GM18520 (cell line): ENCODE results near the gene ING5.
"Not testable (repeated sequence)": the region's sequence is repeated elsewhere in the genome, so short reads cannot be mapped to it uniquely, and the experiment has no call there.

Experiments used
- ATAC-seq: cut with Tn5 transposase; IDR thresholded peaks from one replicate; pipeline ENCODE4 v1.9.1; 2021; ENCODE audit not compliant: unreplicated experiment

Gene ING5

DNA sequence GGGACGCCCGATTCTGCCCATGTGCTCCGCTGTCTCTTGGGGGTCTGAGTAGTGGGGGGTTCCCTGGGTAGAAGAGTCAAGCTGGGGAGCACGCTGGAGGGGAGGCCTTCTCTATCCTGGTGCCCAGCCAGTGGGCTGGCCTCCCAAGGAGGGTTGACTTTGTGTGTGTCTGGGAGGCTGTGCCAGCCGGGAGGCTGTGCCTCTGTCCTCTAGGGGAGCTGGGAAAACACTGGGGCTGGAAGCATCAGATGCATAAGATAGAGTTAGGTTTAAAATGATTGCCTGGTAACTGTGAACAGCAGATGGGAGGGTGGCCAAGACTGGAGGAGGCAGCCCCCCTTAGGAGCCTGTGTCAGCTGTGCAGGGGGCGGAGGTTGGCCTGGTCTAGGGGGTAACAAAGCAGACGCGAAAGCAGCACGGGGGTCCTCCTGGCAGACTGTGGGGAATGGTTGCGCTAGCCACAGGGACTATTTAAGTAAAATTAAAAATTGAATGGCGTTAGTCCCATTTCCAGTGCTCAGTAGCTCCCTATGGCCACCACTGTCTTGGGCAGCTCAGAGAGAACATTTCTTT is 1.3 kb downstream of the ING5 start:
- no peak for ATAC-seq

GRCh38 chr2:241706537-241706936 is 4.7 kb downstream of the ING5 start:
- ATAC-seq = no peak

GRCh38 chr2:241708879-241709278 is 7.0 kb downstream of the ING5 start:
- ATAC-seq = no peak

DNA sequence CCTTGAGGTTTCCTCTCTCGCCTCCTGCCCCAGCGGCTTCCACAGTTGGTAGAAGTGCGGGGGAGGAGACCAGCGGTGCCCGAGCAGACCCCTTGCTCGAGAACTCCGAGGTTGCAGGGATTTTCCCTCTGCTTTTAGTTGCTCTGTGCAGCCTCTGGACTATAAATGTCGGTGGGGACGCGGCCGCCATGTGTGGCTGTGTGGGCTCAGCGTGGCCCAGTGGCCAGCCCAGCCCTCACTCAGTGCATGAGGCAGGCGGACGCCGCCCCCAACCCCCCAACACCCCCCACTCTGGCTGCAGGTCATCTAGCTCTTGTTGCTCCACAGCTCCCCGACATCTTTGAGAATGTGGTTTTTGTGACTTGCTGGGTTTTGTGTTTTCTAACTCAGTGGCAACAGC is 17.3 kb downstream of the ING5 start:
- ATAC-seq = no peak

DNA sequence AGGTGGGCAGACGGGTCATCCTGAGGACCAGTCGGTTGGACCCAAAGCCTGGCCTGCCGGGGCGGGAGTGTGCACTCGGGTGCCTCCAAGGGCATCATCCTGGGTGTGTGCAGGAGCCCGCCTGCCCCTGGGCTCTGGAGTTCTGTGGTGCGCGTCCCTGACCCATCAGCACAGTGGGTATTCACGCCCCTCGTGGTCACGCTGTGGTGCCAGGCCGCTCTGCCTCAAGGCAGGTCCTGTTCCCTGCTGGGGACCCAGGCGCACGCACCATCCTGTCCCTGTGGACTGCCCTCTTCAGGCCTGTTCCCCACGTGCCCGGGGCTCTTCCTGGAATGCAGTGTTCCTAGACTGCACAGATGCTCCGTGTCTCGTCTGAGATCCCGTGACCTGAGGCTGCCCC is 18.3 kb downstream of the ING5 start:
- no peak for ATAC-seq

GRCh38 chr2:241720560-241720959 is 18.7 kb downstream of the ING5 start:
- ATAC-seq = no peak

DNA sequence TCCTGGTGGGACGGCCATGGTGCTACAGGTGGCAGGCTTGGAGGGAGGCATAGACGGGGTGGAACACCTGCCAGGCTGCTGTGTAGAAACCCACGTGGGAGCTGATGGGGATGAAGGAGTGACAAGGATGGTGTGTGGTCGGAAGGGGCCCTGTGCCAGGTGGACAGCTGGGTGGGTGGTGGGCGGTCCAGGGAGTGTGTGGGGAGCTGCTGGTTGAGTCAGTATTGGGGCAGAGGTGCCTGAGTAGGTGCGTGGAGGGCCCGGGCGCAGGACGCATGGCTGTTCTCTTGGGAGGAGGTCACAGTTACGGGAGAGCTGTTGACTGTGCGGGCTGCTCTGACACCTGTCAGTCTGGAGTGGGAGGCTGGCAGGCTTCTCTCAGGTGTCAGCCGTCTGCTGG is 20.0 kb downstream of the ING5 start:
- ATAC-seq = no peak

GRCh38 chr2:241722896-241723454 is 21.1 kb downstream of the ING5 start:
- ATAC-seq = no peak

- ATAC-seq = no peak
Observed at GRCh38 chr2:241724259-241724974, 22.6 kb downstream of the ING5 start.

DNA sequence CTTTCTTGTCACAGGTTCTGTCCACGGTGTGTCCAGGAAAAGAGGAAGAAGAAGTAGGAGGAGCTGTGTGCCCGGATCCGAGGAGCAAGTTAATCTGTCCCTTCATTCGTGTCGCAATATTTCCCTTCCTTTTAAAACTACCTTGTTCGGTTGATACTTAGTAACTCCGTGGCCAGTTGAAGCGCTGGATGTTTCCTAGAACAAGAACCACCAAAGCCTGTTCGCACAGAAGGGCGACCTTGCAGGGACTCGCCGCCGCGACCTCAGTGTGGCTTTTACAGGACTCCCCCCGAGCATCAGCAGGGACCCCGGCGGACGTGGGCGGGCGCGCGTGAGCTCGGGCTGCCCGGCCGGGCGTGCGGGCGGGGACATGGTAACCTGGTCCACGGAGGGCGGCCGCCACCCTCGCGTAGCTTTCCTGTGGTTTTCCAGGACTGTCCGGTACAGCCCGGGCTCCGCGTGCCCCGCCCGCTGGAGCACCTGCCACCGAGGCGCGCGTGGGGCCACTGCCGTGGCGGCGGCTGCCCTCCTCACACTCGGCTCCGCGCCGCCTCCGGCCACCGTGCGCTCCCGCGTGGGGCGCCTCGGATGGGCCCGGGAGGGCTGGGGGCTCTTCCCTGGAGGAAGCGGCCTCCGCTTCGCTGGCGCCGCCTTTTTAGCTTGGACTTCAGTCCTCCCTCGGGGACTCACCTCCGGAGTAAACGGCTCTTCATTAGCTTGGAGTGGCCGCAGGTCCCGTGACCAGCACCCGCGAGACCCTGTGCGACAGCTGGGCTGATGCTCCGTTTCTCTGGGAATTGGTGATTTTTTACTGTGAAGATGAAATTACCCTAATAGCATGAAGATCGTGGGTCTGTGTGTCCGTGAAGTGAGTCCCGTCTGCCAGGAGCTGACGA is 23.4 kb downstream of the ING5 start:
- ATAC-seq = no peak

DNA sequence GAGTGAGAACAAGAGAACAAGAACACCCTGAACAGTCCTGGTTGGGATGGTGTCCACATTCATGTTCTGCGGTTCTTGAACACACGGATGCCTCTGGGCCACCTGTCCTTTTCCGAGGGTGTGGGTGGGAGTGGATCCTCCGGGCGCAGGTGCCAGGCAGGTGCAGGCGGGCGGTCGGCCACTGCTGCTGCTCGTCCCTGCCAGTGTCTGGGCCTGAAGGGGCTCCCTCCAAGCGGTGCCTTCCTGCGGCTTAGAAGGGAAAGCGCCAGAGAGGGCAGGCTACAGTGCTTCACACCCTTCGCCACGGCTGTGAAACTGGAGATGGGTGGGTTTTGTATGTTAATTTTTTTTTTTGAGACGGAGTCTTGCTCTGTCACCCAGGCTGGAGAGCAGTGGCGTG is 24.6 kb downstream of the ING5 start:
- no peak for ATAC-seq

- no peak for ATAC-seq
Observed at GRCh38 chr2:241728000-241728399, 26.2 kb downstream of the ING5 start.

- ATAC-seq = no peak
Observed at GRCh38 chr2:241728627-241729026, 26.8 kb downstream of the ING5 start.

DNA sequence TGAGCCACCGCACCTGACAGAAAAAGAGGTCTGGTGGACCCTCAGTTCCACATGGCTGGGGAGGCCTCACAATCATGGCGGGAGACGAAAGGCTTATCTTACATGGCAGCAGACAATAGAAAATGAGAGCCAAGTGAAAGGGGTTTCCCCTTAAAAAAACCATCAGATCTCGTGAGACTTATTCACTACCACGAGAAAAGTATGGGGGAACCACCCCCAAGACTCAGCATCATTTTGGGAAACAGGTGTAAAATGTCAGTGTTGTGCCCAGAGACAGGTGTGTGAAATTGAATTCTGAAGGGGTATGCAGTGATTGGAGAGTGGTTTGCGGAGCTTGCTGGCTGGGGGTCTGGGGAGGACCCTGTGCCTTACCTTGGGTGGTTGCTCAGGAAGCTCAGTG is 28.0 kb downstream of the ING5 start:
- no peak for ATAC-seq

DNA sequence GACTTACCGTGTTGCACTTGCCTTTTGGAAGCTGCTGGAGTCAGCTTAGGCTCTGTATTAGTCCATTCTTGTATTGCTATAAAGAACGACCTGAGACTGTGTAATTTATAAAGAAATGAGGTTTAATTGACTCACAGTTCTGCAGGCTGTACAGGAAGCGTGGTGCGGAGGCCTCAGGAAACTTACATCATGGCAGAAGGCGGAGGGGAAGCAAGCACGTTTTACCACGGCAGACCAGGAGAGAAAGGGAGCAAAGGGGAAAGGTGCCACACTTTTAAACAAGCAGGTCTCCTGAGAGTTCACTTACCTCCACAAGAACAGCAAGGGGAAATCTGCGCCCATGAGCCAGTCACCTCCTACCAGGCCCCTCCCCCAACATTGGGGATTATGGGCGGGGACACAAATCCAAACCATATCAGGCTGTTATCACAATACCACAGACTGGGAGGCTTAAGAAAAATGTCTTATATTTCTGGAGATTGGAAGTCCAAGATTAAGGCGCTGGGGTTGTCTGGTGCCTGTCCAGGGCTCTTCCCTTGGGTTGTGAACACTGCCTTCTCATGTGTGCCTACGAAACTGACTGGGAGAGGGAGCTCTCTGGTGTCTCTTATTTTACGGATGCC is 28.9 kb downstream of the ING5 start:
- no peak for ATAC-seq

DNA sequence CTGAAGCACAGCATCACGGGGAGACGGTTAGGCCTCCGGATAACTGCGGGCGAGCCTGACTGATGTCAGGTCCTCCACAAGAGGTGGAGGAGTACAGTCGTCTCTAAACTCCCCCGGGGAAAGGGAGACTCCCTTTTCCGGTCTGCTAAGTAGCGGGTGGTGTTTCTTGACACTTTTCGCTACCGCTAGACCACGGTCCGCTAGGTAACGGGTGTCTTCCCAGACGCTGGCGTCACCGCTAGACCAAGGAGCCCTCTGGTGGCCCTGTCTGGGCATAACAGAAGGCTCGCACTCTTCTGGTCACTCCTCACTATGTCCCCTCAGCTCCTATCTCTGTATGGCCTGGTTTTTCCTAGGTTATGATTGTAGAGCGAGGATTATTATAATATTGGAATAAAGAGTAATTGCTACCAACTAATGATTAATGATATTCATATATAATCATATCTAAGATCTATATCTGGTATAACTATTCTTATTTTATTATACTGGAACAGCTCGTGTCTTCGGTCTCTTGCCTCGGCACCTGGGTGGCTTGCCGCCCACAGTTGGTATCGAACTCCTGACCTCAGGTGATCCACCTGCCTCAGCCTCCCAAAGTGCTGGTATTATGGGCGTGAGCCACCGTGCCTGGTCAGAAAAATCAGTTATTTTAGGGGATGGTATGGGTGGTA is 30.8 kb downstream of the ING5 start:
- not testable (repeated sequence) for ATAC-seq

- no peak for ATAC-seq
Observed at GRCh38 chr2:241733391-241734207, 31.8 kb downstream of the ING5 start.

GRCh38 chr2:241734208-241734466 is 32.3 kb downstream of the ING5 start:
- no peak for ATAC-seq

- peak; percentile 50 for ATAC-seq
Observed at GRCh38 chr2:241734467-241735208, 32.8 kb downstream of the ING5 start, which contains the start of gene D2HGDH. TSS of gene D2HGDH (plus strand) at chr2:241734630. CDS start at chr2:241735225, 595 bp downstream.
